ENCODE data around the gene TWIST2.

TWIST2 gene

GRCh38 chr2:238847419-238847801 lies 475 bp upstream of the TWIST2 start:
- Histone ChIP-seq H3K27me3 (peaks cover 77% of the 10 kb centered on the region), H3K4me1 (no peaks in the 10 kb centered on the region), H3K36me3 (no peaks in the 10 kb centered on the region), H3K4me3 (ENCODE audit: low read depth, low read length) (no peak overlapping the region), H3K9me3 (no peaks in the 10 kb centered on the region)
- DNase-seq: no peak
- no peak for TF ChIP-seq CTCF (IDR thresholded peaks at IDR 0.05; ENCODE audit: low read depth, low read length)

- DNase-seq: no peak
- no peak for TF ChIP-seq CTCF (IDR thresholded peaks at IDR 0.05; ENCODE audit: low read depth, low read length)
- Histone ChIP-seq H3K4me1 (no peaks in the 10 kb centered on the region), H3K27me3 (peaks cover 90% of the 10 kb centered on the region), H3K4me3 (ENCODE audit: low read depth, low read length) (no peak overlapping the region), H3K36me3 (no peaks in the 10 kb centered on the region), H3K9me3 (no peaks in the 10 kb centered on the region)
These were observed 748 bp downstream of the TWIST2 start for GRCh38 chr2:238848691-238848975.

- Histone ChIP-seq H3K4me1 (no peaks in the 10 kb centered on the region), H3K4me3 (ENCODE audit: low read depth, low read length) (no peak overlapping the region), H3K9me3 (no peaks in the 10 kb centered on the region), H3K36me3 (no peaks in the 10 kb centered on the region), H3K27me3 (peaks cover 95% of the 10 kb centered on the region)
- DNase-seq: no peak
- no peak for TF ChIP-seq CTCF (IDR thresholded peaks at IDR 0.05; ENCODE audit: low read depth, low read length)
These were observed 1.3 kb downstream of the TWIST2 start for GRCh38 chr2:238848976-238849853.

GRCh38 chr2:238850091-238850490 lies 2.2 kb downstream of the TWIST2 start:
- Histone ChIP-seq H3K27me3 (peaks cover 100% of the 10 kb centered on the region), H3K4me1 (no peaks in the 10 kb centered on the region), H3K4me3 (ENCODE audit: low read depth, low read length) (no peak overlapping the region), H3K36me3 (no peaks in the 10 kb centered on the region), H3K9me3 (no peaks in the 10 kb centered on the region)
- no peak for TF ChIP-seq CTCF (IDR thresholded peaks at IDR 0.05; ENCODE audit: low read depth, low read length)
- DNase-seq: no peak

- Histone ChIP-seq H3K4me3 (ENCODE audit: low read depth, low read length) (no peak overlapping the region), H3K27me3 (peaks cover 100% of the 10 kb centered on the region), H3K9me3 (no peaks in the 10 kb centered on the region), H3K4me1 (no peaks in the 10 kb centered on the region), H3K36me3 (no peaks in the 10 kb centered on the region)
- no peak for TF ChIP-seq CTCF (IDR thresholded peaks at IDR 0.05; ENCODE audit: low read depth, low read length)
- no peak for DNase-seq
These were observed 3.1 kb downstream of the TWIST2 start for GRCh38 chr2:238851026-238851425.

GRCh38 chr2:238851761-238852160 lies 3.9 kb downstream of the TWIST2 start:
- H3K27me3 ChIP-seq: peaks cover 98% of the 10 kb centered on the region
- H3K4me3 ChIP-seq (ENCODE audit: low read depth, low read length): no peak overlapping the region
- DNase-seq: no peak
- no peaks in the 10 kb centered on the region for H3K4me1 ChIP-seq
- no peaks in the 10 kb centered on the region for H3K36me3 ChIP-seq
- no peaks in the 10 kb centered on the region for H3K9me3 ChIP-seq
- no peak for TF ChIP-seq CTCF (IDR thresholded peaks at IDR 0.05; ENCODE audit: low read depth, low read length)

All from BE2C (cell line).